SH-SY5Y (cell line): ENCODE data around the gene ITPR3.

Experiments
- GATA2 ChIP-seq: IDR thresholded peaks from 2 replicates; pipeline ENCODE4 v1.6.1; 2011; ENCODE audit warnings: mild to moderate bottlenecking, low read depth, low read length
- GATA3 ChIP-seq: IDR thresholded peaks from 2 replicates; pipeline ENCODE4 v1.6.1; 2011; ENCODE audit warnings: low read depth, mild to moderate bottlenecking, low read length, moderate library complexity

ITPR3 gene

DNA sequence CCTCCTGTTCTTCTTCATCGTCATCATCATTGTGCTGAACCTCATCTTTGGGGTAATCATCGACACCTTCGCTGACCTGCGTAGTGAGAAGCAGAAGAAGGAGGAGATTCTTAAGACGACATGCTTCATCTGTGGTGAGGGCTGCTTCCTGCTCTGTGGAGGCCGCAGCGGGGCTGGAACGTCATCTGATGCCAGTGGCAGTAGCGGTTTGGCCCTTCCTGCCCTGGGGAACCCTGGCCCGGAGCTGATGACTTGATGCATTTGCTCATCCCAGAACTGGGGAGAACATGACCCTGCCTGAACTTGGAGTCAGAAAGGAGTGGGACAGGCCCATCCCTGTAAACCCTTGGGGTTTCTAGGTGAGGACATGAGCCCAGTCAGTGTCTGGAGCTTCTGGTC, 71.6 kb downstream of the ITPR3 start:
- TF ChIP-seq GATA2 (no peak), GATA3 (no peak)

GRCh38 chr6:33693186-33694105, 72.3 kb downstream of the ITPR3 start:
- no peak for TF ChIP-seq GATA2
- no peak for TF ChIP-seq GATA3

GRCh38 chr6:33694401-33694931, 73.3 kb downstream of the ITPR3 start:
- TF ChIP-seq GATA2 (no peak), GATA3 (no peak)

DNA sequence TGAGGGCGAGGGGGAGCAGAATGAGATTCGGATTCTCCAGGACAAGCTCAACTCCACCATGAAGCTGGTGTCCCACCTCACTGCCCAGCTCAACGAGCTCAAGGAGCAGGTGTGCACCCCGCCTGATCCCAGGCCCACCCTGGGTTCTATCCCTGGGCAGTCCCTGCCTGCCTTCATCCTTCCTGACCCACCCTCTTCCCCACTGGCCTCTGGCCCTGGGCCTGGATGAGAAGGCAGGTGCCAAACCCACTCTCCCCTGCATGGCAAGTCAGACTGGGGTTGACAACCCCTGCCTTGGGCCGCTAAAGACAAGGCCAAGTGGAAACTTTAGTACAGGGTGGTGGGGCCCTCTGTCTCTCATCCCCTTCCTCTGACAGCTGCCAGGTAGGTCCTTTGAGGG, 73.9 kb downstream of the ITPR3 start:
- TF ChIP-seq GATA3: no peak
- TF ChIP-seq GATA2: no peak

GRCh38 chr6:33695451-33695887, 74.3 kb downstream of the ITPR3 start:
- no peak for TF ChIP-seq GATA3
- no peak for TF ChIP-seq GATA2

DNA sequence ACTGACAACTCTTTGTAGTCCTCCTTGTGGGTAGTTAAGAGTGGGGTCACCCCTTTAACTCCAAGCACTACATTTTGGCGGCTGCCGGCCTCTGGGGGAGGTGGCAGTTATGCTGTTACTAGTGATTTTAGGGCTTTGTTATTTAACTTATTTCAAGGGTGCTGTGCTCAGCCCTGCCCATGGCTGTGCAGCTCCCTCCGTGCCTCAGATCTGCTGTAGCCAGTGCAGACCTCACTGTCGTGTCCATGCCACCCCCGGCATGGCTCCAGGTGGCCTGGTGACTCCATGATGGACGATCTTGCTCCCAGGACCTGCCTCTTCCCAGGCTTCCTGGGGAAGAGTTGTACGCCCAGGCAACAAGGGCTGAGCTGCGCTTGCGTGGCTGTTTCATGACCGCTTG, 75.0 kb downstream of the ITPR3 start:
- TF ChIP-seq GATA2: no peak
- no peak for TF ChIP-seq GATA3

GRCh38 chr6:33696548-33697518, 75.7 kb downstream of the ITPR3 start:
- TF ChIP-seq GATA2: no peak
- no peak for TF ChIP-seq GATA3

- TF ChIP-seq GATA2 (no peak), GATA3 (no peak)
Measured at GRCh38 chr6:33697845-33698244, 76.7 kb downstream of the ITPR3 start.

- no peak for TF ChIP-seq GATA3
- TF ChIP-seq GATA2: no peak
Measured at GRCh38 chr6:33698494-33698893, 77.4 kb downstream of the ITPR3 start.

- TF ChIP-seq GATA2 (no peak), GATA3 (no peak)
Measured at GRCh38 chr6:33699131-33699530, 78.0 kb downstream of the ITPR3 start.

DNA sequence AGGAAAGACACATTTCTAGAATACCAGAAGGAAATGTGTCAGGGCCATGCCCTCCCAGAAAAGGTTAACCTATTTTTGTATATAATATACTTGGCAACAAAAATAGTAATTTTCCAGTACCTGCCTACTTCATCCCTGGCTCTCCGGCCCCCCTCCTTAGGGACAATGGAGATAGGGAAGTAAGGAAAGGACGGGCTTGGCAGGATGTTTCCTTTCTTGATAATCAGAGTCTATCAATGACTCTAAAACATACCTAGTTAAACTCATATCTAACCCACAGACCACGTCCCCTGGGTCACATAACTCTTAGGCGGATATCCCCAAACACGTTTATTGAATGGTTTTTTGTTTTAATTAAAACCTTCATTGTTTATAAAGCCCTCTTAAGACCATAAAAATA, 78.6 kb downstream of the ITPR3 start:
- TF ChIP-seq GATA2 (no peak), GATA3 (no peak)

DNA sequence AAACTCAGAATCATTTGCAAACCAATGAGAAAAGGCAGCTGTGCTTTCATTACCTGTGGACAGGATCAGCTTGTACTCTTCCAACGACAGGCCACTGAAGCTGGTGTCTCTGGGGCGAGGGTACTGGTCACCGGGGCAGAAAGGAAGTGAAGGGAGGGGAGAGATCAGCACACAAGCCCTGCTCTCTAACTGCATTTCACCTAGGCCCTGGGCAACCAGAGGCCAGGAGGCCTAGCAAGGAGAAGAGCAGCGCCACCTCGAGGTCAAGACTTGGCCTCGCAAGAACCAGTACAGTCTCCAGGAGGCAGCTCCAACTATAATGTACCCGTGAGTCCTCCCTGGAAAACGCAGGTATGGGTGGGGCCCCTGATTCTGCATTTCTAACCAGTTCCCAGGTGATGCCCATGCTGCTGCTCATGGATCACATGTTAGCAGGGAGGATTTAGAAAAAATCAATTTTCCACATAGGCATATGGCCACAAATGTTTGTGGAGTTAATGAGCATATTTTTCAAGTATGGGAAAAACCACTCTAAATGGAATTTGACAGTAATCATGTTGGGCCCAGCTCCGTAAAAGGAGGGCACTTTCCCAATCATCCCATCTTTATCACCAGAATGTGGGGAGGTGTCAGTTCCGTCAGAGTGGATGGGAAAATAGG, 79.4 kb downstream of the ITPR3 start:
- TF ChIP-seq GATA2 (no peak), GATA3 (no peak)

GRCh38 chr6:33702345-33702977, 81.3 kb downstream of the ITPR3 start:
- TF ChIP-seq GATA3 (no peak), GATA2 (no peak)
